ENCODE measurements around the gene EGFL6.

GRCh38 chrX:13614154-13614553 is 44.8 kb downstream of the EGFL6 start:
- no peak for TF ChIP-seq ZNF274 (IDR thresholded peaks at IDR 0.05; ENCODE audit: low read depth, low read length)
- TF ChIP-seq SUZ12 (IDR thresholded peaks at IDR 0.05; ENCODE audit: extremely low read depth, insufficient read depth, insufficient read length): no peak
- TF ChIP-seq YY1 (IDR thresholded peaks at IDR 0.05; ENCODE audit: insufficient read depth, insufficient read length): no peak
